WTC11 (cell line): ENCODE data around the gene STYXL2. TPM values are rescaled to one million over a fixed set of nuclear protein-coding genes. Genes with fewer than 3 reads are reported as not detected.

Experiments used
- ATAC-seq: fragments of 200-7000 bp; cut with Tn5 transposase; 2 replicates; pipeline ENCODE4 v1.10.0; 2021; ENCODE audit warnings: mild to moderate bottlenecking, moderate library complexity
- CTCF ChIA-PET: fragments of 300-600 bp; sonication (Branson Sonifier 250); formaldehyde crosslinking; loops from one replicate; lab custom pipeline; 2021; ENCODE audit warnings: antibody characterized with exemption; lab: Charles Lee
- POLR2A ChIA-PET: fragments of 350-600 bp; sonication (Branson Sonifier 250); formaldehyde crosslinking; loops from one replicate; lab custom pipeline; 2021; ENCODE audit warnings: antibody characterized with exemption; lab: Charles Lee
- DNase-seq: peaks from one replicate; pipeline ENCODE4 v3.0.0; 2021; ENCODE audit warnings: low spot score
- H3K27ac Mint-ChIP-seq: 2 replicates; pipeline ENCODE4 v1.8.0; 2021; ENCODE audit warnings: mixed read lengths
- H3K27me3 Mint-ChIP-seq: 2 replicates; pipeline ENCODE4 v1.8.0; 2021; ENCODE audit warnings: low read depth, mild to moderate bottlenecking, moderate library complexity, mixed read lengths
- H3K36me3 Mint-ChIP-seq: 2 replicates; pipeline ENCODE4 v1.8.0; 2021; ENCODE audit warnings: mixed read lengths
- H3K4me1 Mint-ChIP-seq: 2 replicates; pipeline ENCODE4 v1.8.0; 2022; ENCODE audit warnings: mixed read lengths
- H3K4me3 Mint-ChIP-seq: 2 replicates; pipeline ENCODE4 v1.8.0; 2021; ENCODE audit warnings: mild to moderate bottlenecking, moderate library complexity, mixed read lengths
- H3K9me3 Mint-ChIP-seq: 2 replicates; pipeline ENCODE4 v1.8.0; 2021; ENCODE audit warnings: mixed read lengths
- ATF2 ChIP-seq: sonication (generic); formaldehyde crosslinking; IDR thresholded peaks from 2 replicates; pipeline ENCODE4 v1.8.1; 2022; ENCODE audit warnings: low read depth, missing genetic modification reagents, borderline replicate concordance
- CREM ChIP-seq: sonication (generic); formaldehyde crosslinking; IDR thresholded peaks from 2 replicates; pipeline ENCODE4 v1.8.1; 2022; ENCODE audit warnings: mild to moderate bottlenecking, missing genetic modification reagents, moderate library complexity
- E2F4 ChIP-seq: sonication (generic); formaldehyde crosslinking; IDR thresholded peaks from 2 replicates; pipeline ENCODE4 v1.8.1; 2022; ENCODE audit warnings: low read depth, mild to moderate bottlenecking, moderate library complexity, missing genetic modification reagents, borderline replicate concordance
- ERG ChIP-seq: fragments of 250-450 bp; sonication (Bioruptor Pico); IDR thresholded peaks from 2 replicates; pipeline ENCODE4 v1.8.0; 2021; ENCODE audit warnings: mild to moderate bottlenecking
- HMGXB4 ChIP-seq: sonication (generic); formaldehyde crosslinking; IDR thresholded peaks from 2 replicates; pipeline ENCODE4 v1.8.1; 2023; ENCODE audit warnings: mild to moderate bottlenecking, moderate library complexity, missing genetic modification reagents
- JAZF1 ChIP-seq: fragments of 250-450 bp; sonication (Bioruptor Pico); IDR thresholded peaks from 2 replicates; pipeline ENCODE4 v1.9.0; 2021; ENCODE audit warnings: moderate library complexity, mild to moderate bottlenecking, inconsistent platforms
- MXD4 ChIP-seq: fragments of 250-450 bp; sonication (Bioruptor Pico); IDR thresholded peaks from 2 replicates; pipeline ENCODE4 v1.8.0; 2021; ENCODE audit warnings: mild to moderate bottlenecking, moderate library complexity, borderline replicate concordance
- MYBL2 ChIP-seq: sonication (generic); formaldehyde crosslinking; IDR thresholded peaks from 2 replicates; pipeline ENCODE4 v1.8.1; 2023; ENCODE audit warnings: mild to moderate bottlenecking, moderate library complexity, missing genetic modification reagents
- NFATC4 ChIP-seq: fragments of 250-450 bp; sonication (Bioruptor Pico); IDR thresholded peaks from 2 replicates; pipeline ENCODE4 v1.9.0; 2021; ENCODE audit warnings: mild to moderate bottlenecking
- NFE2L1 ChIP-seq: sonication (generic); formaldehyde crosslinking; IDR thresholded peaks from 2 replicates; pipeline ENCODE4 v1.8.1; 2023; ENCODE audit warnings: missing genetic modification reagents
- NR3C1 ChIP-seq: sonication (generic); formaldehyde crosslinking; conservative IDR thresholded peaks from 2 replicates; pipeline ENCODE4 v1.8.1; 2023; ENCODE audit warnings: low read depth, mild to moderate bottlenecking, missing genetic modification reagents
- SMAD3 ChIP-seq: sonication (generic); formaldehyde crosslinking; IDR thresholded peaks from 2 replicates; pipeline ENCODE4 v1.8.0; 2022; ENCODE audit warnings: missing genetic modification reagents, mild to moderate bottlenecking, borderline replicate concordance
- STAT6 ChIP-seq: sonication (generic); formaldehyde crosslinking; conservative IDR thresholded peaks from 2 replicates; pipeline ENCODE4 v1.8.1; 2023; ENCODE audit warnings: mild to moderate bottlenecking, low read depth, missing genetic modification reagents, moderate library complexity
- ZNF232 ChIP-seq: sonication (generic); formaldehyde crosslinking; IDR thresholded peaks from 2 replicates; pipeline ENCODE4 v1.8.0; 2022; ENCODE audit warnings: mild to moderate bottlenecking, missing genetic modification reagents
- ZNF423 ChIP-seq: fragments of 250-450 bp; sonication (Bioruptor Pico); IDR thresholded peaks from 2 replicates; pipeline ENCODE4 v2.1.2; 2022; ENCODE audit warnings: mild to moderate bottlenecking, moderate library complexity
- ZNF425 ChIP-seq: fragments of 250-450 bp; sonication (Bioruptor Pico); conservative IDR thresholded peaks from 2 replicates; pipeline ENCODE4 v1.9.0; 2021; ENCODE audit warnings: mild to moderate bottlenecking
- ZSCAN18 ChIP-seq: fragments of 250-450 bp; sonication (Bioruptor Pico); IDR thresholded peaks from 2 replicates; pipeline ENCODE4 v2.1.2; 2022; ENCODE audit warnings: mild to moderate bottlenecking, moderate library complexity
- total RNA-seq: library from RNA; stranded (reverse); gene quantifications from 3 replicates; pipeline ENCODE4 v1.2.3, GENCODE V29; 2021

The STYXL2 gene
- total RNA-seq, 1 experiment from 2014 or later = 0.59 TPM

- no peak for TF ChIP-seq ERG (CRISPR knock-in tag)
- TF ChIP-seq ZNF425 (CRISPR knock-in tag) = no peak
- no peak for TF ChIP-seq MXD4
Measured at GRCh38 chr1:167081594-167082156, 12.2 kb upstream of the STYXL2 start (continued).

GRCh38 chr1:167082511-167083027, 11.3 kb upstream of the STYXL2 start:
- DNase-seq = no peak
- no peaks in the 10 kb centered on the region for H3K36me3 Mint-ChIP-seq
- H3K4me1 Mint-ChIP-seq = peaks cover 8% of the 10 kb centered on the region
- H3K9me3 Mint-ChIP-seq = no peaks in the 10 kb centered on the region
- ChIA-PET POLR2A (no interaction called here), CTCF (interaction anchor here (0.5 to 3.6 kb wide), 5 partner anchors 23 to 282 kb away, joined by 3 to 11 read pairs (median 4); partner anchors contain the start of gene POU2F1)
- H3K4me3 Mint-ChIP-seq = no peak overlapping the region
- no peak for ATAC-seq
- H3K27ac Mint-ChIP-seq = no peak overlapping the region
- peaks cover 5% of the 10 kb centered on the region for H3K27me3 Mint-ChIP-seq
- TF ChIP-seq SMAD3 (CRISPR knock-in tag) = no peak
- no peak for TF ChIP-seq CREM (CRISPR knock-in tag)
- TF ChIP-seq STAT6 (CRISPR knock-in tag) = no peak
- TF ChIP-seq NFATC4 (CRISPR knock-in tag) = no peak
- TF ChIP-seq JAZF1 = no peak
- no peak for TF ChIP-seq HMGXB4
- TF ChIP-seq ZNF423 (CRISPR knock-in tag) = no peak
- TF ChIP-seq ATF2 = no peak
- TF ChIP-seq MYBL2 (CRISPR knock-in tag) = no peak
- no peak for TF ChIP-seq ZNF232 (CRISPR knock-in tag)
- TF ChIP-seq E2F4 (CRISPR knock-in tag) = no peak
- TF ChIP-seq ZSCAN18 (CRISPR knock-in tag) = no peak
- TF ChIP-seq NFE2L1 (CRISPR knock-in tag) = no peak
- TF ChIP-seq NR3C1 = no peak
